CD4-positive, alpha-beta T cell treated with Interleukin-6 at 100 ng/mL for 8 hours (primary cell): ENCODE results near the gene NACC2.

Experiments used
- DNase-seq: peaks from one replicate; pipeline ENCODE4 v3.0.0-alpha.2; 2020; ENCODE audit warnings: mixed read lengths, low spot score

Gene NACC2

GRCh38 chr9:136092741-136093140, 2.3 kb downstream of the NACC2 start:
- DNase-seq: no peak

GRCh38 chr9:136092353-136092650, 2.8 kb downstream of the NACC2 start:
- no peak for DNase-seq

- no peak for DNase-seq
Measured at GRCh38 chr9:136091582-136092352, 3.3 kb downstream of the NACC2 start.

DNA sequence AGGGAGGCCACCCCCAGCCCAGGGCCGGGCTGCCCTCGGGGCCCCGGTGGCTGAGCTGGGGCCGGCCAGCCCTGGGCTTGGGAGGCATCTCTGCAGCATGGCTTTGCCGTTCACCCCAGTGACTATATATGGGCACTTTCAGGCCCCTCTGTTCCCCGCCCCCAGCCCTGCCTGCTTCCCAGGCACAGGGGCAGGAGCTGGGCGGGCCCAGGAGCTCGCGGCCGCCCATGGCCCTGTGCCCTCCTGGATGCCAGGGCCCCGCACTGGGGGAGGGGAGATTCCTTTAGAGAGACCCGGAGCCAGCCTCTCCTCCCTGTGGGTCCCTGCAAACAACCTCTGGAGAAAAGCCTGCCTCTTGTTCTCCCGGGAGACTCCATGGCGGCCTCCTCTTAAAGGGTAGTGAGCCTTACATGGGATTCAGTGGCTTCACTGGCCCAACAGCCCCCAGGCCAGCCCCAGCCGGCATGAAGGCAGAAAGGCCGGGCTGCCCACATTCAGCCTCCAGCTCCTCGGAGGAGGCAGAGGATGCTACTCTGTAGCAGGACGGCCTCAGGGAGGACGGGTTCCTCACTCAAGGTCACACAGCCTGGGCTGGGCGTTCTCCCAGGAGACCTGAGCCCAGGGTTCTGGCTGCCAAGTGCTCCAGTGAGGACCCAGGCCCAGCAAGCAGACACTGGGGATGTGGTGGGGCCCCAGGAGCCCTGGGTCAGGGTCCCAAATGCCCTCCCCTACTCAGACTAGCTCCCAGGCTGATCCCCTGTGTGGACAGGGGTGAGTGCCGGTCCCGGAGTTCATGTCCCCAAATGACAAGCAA, 4.1 kb downstream of the NACC2 start:
- no peak for DNase-seq

DNA sequence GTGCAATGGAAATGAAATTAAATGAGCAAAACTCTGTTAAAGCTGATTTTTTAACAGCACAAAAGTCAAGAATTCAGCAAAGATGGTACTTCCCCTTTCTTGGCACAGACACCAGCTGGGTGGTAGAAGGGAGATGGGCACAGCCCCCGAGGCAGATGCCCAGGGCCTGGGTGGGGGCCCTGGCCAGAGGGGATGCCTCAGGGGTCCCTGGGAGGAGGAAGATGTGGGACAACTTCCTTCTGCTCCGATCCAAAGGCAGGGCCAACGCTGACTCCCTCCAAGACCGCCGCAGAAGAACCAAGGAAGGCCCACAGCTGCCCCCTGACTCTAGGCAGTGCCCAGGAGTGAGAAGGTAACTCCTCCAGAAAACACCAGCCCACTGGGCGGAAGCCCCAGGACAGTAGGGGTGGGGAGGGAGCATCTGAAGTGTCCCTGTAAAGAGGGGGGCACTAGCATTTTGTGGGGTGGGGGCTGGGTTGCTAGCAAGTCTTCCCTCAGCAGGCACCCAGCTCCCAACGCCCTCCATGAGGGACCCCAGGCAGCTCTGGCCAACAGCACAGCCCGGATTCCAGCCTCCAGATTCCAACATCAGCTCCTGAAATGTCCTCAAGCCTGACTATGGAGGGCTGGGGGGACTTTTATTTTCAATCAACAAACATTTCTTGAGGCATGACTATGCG, 4.9 kb downstream of the NACC2 start:
- DNase-seq: no peak

- DNase-seq: peak; percentile 21
Measured at GRCh38 chr9:136089697-136090045, 5.4 kb downstream of the NACC2 start.

DNA sequence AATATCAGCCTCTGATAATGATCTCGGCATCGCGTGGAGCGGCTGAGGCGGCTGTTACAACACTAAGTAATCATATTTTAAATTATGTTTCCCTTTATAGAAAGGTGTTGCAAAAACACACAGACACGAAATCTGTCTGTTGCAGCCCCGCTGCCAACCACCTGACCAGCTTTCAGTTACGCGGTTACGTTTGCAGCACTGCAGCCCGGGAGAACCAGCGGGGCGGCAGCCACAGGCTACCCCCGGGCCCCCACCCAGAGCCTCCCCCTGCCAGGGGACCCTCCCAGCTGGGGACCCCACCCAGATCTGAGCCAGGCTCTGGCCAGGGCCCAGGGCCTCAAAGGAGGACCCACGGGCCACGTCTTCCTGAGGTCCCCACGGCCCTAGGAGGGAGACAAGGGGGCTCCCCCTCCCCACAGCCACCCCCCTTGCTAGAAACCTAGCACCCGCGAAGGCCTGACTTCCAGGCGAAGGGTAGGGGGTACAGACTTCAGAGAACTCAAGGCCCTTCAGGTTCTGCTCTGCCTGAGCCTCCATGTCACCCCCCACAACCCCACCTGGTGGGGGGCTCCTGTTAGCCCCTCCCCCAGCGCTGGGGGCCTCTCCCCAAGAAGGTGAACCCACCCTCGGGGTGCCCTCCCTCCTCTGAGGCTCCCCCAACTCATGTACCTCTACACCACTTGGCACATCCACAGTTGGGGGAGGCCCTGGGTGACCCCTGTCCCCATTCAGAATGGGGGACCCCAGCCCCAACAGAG, 6.0 kb downstream of the NACC2 start:
- no peak for DNase-seq

DNA sequence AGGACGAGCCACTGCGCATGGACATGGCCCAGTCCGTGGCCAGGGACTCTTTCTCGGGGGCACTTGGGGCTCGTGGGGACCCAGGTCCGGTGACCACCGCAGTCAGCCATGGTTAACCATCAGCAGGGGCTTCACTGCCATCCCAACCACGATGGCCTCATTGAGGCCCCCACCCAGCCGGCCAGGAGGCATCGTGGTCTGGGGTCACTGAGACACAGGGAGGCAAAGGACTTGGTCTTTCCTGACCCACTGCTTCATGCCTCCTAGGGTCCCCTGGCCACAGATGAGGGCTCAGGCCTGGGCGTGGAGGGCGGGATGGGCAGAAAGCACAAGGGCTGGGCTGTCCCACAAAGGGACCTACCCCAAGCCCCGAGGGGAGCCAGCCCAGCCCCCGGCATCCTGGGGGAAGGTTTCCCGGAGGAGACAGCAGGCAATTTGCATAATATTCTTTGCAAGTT, 6.6 kb downstream of the NACC2 start:
- no peak for DNase-seq

DNA sequence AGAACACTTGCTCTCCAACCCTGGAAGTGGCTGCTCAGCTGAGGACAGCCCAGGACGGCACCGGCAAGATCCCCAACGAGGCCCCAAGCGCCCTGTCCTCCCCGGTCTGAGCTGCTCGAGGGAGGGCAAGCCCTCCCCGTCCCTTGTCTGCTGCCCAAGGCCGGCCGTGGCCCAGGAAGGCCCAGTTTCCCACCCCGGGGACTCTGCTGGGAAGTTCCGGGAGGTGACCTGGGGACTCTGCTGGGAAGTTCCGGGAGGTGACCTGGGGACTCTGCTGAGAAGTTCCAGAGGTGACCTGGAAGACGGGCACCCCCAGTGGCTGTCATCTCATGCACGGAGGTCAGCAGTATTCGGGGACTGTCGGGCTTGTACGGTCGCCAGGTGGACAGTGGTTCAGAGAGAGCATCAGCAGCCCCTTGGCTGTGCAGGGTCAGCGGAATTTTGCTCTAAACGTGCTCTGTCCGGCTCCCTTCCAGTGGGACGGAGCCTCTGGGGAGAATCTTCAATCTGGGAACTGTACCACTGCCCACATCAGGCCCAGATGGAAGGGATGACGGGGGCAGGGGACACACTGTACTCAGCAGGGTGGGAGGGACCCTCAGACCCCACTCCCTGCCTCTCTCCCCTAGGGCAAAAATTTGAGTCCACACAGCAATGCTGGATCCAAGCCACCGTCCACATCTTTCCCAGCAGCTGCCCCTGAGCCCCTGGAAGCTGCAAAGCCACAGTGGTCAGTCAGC, 7.2 kb downstream of the NACC2 start:
- DNase-seq: no peak

GRCh38 chr9:136086951-136087740, 7.9 kb downstream of the NACC2 start:
- DNase-seq: no peak

DNA sequence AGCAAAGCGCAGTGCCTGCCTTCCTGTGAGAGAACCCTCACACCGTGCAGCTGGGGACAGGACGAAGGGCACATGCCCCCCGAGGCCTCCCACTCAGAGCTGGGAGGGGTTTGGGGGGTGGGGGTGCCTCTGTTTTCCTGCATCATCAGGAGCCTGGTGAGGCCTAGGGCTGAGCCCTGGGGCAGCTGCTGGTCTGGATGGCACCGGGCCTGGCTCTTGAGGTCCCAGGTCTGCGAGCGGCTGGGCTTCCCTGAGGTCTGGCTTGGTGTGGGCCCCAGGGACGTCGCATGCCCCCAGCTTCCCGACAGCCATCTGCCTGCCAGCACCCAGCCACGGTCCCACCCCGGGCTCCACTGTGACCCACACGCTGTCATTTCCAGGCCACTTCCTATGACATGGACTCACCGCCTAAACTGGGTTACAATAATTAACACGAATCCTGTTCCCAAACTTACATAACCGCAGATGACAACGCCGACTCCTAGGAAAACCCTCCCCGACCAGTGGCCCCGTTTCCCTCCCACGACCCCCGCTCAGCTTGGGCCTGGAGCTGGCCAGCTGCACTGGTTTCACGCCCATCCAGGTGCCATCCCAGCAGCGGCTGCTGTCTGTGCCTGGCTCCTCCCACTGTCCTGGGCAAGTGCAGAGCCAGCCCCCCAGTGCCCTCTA, 8.7 kb downstream of the NACC2 start:
- DNase-seq: no peak

GRCh38 chr9:136085815-136086212, 9.3 kb downstream of the NACC2 start:
- DNase-seq: no peak

- no peak for DNase-seq
Measured at GRCh38 chr9:136084063-136084944, 10.8 kb downstream of the NACC2 start.

DNA sequence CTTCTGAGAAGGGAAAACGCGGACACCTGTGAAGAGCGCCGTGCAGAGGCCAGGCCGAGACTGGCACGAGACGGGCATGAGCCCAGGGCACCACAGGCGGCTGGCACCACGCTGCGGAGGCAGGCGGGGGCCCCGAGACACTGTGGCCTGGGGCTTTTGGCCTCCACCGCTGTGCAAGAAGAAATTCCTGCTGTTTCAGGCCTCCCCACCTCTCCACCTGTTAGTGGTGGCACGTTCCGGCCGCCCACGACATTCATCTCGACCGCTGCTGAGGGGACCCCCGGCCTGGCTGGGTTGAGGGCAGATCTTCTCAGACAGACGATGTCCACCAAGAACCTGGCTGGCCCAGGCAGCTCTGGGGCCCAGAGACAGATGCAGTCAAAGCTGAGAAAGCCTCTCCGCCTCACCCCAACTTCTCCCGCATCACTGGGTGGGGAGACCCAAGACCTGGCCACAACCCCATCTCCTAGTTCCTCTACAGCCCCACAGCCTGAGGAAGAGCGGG, 11.5 kb downstream of the NACC2 start:
- DNase-seq: no peak

- no peak for DNase-seq
Measured at GRCh38 chr9:136082496-136083361, 12.4 kb downstream of the NACC2 start.

DNA sequence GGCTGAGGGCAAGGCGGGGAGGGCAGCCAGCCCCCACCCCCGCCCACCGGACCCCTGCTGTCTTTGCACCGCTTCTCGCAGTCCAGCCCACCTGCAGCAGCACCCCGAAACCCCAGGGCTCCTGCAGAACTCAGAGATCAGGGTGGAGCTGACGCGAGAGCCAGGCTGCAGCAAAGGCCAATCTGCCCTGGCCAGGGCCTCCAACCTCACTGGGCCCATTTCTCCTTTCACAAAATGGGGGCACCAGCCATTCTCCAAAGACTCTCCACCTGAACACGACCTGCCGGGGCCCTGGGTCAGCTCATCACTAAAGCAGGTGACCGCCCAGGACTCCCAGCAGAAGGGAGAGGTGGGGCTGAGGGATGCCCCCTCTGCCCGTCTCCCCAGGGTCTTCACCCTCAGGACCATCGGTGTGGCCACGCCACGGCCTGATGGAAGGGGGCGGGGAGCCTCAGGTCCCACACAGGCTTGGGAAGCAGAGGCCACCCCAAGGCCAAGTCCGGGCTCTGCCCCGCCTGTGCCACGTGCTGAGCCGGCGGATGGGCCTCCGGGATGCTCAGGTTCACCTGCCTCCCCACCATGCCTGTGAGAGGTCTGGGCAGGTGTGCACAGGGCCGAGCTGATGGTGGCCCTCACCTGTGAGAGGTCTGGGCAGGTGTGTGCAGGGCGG, 13.1 kb downstream of the NACC2 start:
- DNase-seq: no peak

GRCh38 chr9:136081113-136081825, 13.8 kb downstream of the NACC2 start:
- no peak for DNase-seq
